Gastrocnemius medialis (tissue), 4 donors: ENCODE data around the gene MTA1. TPM values are rescaled to one million over a fixed set of nuclear protein-coding genes. Genes with fewer than 3 reads are reported as not detected.

Source experiments
- ATAC-seq, 2 donors: fragments of 150-250 bp; one replicate each; pipeline ENCODE4 v1.9.1; 2016
- DNase-seq, 2 donors: peaks; one replicate each; pipeline ENCODE4 v3.0.0-alpha.2; 2019
- H3K27ac ChIP-seq, 4 donors: fragments of 200-600 bp; sonication (generic); 1 replicate in 1 of 4; 2 replicates in 3 of 4; pipeline ENCODE4 v1.5.1; 2016 to 2018; ENCODE audit warnings: mild to moderate bottlenecking in 2 of 4, moderate library complexity in 1 of 4
- H3K27me3 ChIP-seq, 3 donors: fragments of 200-600 bp; sonication (generic) in 2 of 3; 1 replicate in 1 of 3; 2 replicates in 2 of 3; pipeline versions ENCODE4 v1.5.1 to v1.6.0; 2016 to 2019; ENCODE audit warnings: mild to moderate bottlenecking in 1 of 3, moderate library complexity in 1 of 3
- H3K36me3 ChIP-seq, 2 donors: fragments of 200-600 bp; sonication (generic) in 1 of 2; one replicate each; pipeline ENCODE4 v1.5.1; 2017 to 2018
- H3K4me1 ChIP-seq, 2 donors: fragments of 200-600 bp; sonication (generic) in 1 of 2; one replicate each; pipeline ENCODE4 v1.5.1; 2016 to 2017; ENCODE audit warnings: mild to moderate bottlenecking in 2 of 2
- H3K4me3 ChIP-seq, 4 donors: fragments of 200-600 bp; sonication (generic) in 3 of 4; 1 replicate in 1 of 4; 2 replicates in 3 of 4; pipeline ENCODE4 v1.5.1; 2016 to 2019; ENCODE audit warnings: mild to moderate bottlenecking in 2 of 4
- H3K9me3 ChIP-seq, 3 donors: fragments of 200-600 bp; sonication (generic) in 2 of 3; 1 replicate in 1 of 3; 2 replicates in 2 of 3; pipeline ENCODE4 v1.5.1; 2016 to 2019
- CTCF ChIP-seq, 5 experiments: fragments of 450-650 bp in 3 of 5; fragments of 200-600 bp in 2 of 5; sonication (generic) in 2 of 5; IDR thresholded peaks in 4 of 5; conservative IDR thresholded peaks in 1 of 5; 1 replicate in 4 of 5; 2 replicates in 1 of 5; pipeline ENCODE4 v1.5.1; 2016 to 2019; ENCODE audit warnings: antibody characterized with exemption in 5 of 5, mild to moderate bottlenecking in 3 of 5, moderate library complexity in 3 of 5
- POLR2A ChIP-seq, 2 donors: fragments of 450-650 bp; IDR thresholded peaks; one replicate each; pipeline ENCODE4 v1.6.1; 2017; ENCODE audit warnings: antibody characterized with exemption in 2 of 2, mild to moderate bottlenecking in 2 of 2, moderate library complexity in 2 of 2
- in situ Hi-C, 4 donors: fragments of 200-750 bp; cut with MboI; loops; one replicate each; pipeline versions ENCODE4 v1.15.0 to v1.8.0; 2017; ENCODE audit warnings: low sequenced_read_pairs in 4 of 4
- intact Hi-C: fragments of 100-400 bp; cut with DNase I; formaldehyde crosslinking; loops from one replicate; pipeline ENCODE4 v1.15.1; 2023; ENCODE audit warnings: low total_unique reads
- total RNA-seq, 4 donors: library from RNA; depleted of rRNA; stranded (reverse); fragments of >200 nt; gene quantifications; one replicate each; pipeline versions ENCODE4 v1.1.0 to v1.2.3, GENCODE V29; 2016

The MTA1 gene
- total RNA-seq, 4 donors from 2014 or later, result 18.2 to 30.8 (median 28.2) TPM

DNA sequence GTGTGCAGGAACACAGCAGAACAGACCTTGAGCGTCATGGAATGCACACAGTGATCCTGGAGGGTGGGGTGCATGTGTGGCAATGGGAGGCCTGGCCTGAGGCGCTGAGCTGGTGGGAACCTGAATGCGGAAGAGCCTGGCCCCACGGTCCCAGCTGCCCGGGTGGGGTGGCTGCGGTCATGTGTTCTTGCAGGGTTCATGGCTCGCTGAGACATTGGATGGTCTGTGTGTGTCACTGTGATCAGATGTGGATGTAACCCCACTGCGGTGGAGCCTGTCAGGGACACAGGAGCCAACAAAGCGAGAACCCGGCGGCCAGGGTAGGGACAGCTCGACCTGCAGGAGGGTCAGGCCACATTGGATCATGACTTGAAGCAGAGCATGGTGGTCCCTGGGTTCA lies 23.2 kb downstream of the MTA1 start:
- Histone ChIP-seq H3K9me3 (no peaks in the 10 kb centered on the region), H3K4me3 (no peak overlapping the region), H3K36me3 (no peaks in the 10 kb centered on the region), H3K4me1 (no peaks in the 10 kb centered on the region), H3K27ac (no peak overlapping the region), H3K27me3 (no peaks in the 10 kb centered on the region)
- DNase-seq (no peak), ATAC-seq (no peak)
- TF ChIP-seq CTCF (IDR thresholded peaks at IDR 0.05 in 4 of 5, conservative IDR thresholded peaks at IDR 0.05 in 1 of 5) (no peak), POLR2A (IDR thresholded peaks at IDR 0.05) (no peak)
- intact Hi-C loops, result no loop called here
- in situ Hi-C loops, result no loop called here

GRCh38 chr14:105444859-105445258 lies 25.2 kb downstream of the MTA1 start:
- H3K36me3 ChIP-seq, result peaks cover 0 to 3% of the 10 kb centered on the region in 2 donors
- in situ Hi-C loops, result no loop called here

GRCh38 chr14:105445290-105445689 lies 25.7 kb downstream of the MTA1 start:
- TF ChIP-seq CTCF (IDR thresholded peaks at IDR 0.05 in 4 of 5, conservative IDR thresholded peaks at IDR 0.05 in 1 of 5) (no peak), POLR2A (IDR thresholded peaks at IDR 0.05) (no peak)
- H3K27ac ChIP-seq, result no peak overlapping the region
- peaks cover 2 to 9% of the 10 kb centered on the region in 2 donors for H3K4me1 ChIP-seq
- in situ Hi-C loops, result no loop called here
- H3K36me3 ChIP-seq, result peaks cover 0 to 7% of the 10 kb centered on the region in 2 donors
- no peak for ATAC-seq
- H3K4me3 ChIP-seq, result no peak overlapping the region
- intact Hi-C loops, result no loop called here
- DNase-seq, result no peak
- no peaks in the 10 kb centered on the region for H3K9me3 ChIP-seq
- H3K27me3 ChIP-seq, result no peaks in the 10 kb centered on the region

More at GRCh38 chr14:105444859-105445258, 25.2 kb downstream of the MTA1 start:
- TF ChIP-seq POLR2A (IDR thresholded peaks at IDR 0.05), result no peak
- TF ChIP-seq CTCF (IDR thresholded peaks at IDR 0.05 in 4 of 5, conservative IDR thresholded peaks at IDR 0.05 in 1 of 5), result no peak
- Histone ChIP-seq H3K27ac (no peak overlapping the region), H3K27me3 (no peaks in the 10 kb centered on the region), H3K4me3 (no peak overlapping the region), H3K4me1 (peaks cover 2 to 9% of the 10 kb centered on the region in 2 donors), H3K9me3 (no peaks in the 10 kb centered on the region)
- intact Hi-C loops, result no loop called here
- no peak for DNase-seq
- no peak for ATAC-seq

GRCh38 chr14:105445901-105446845 lies 26.5 kb downstream of the MTA1 start:
- intact Hi-C loops, result no loop called here
- Histone ChIP-seq H3K9me3 (no peaks in the 10 kb centered on the region), H3K36me3 (peaks cover 0 to 8% of the 10 kb centered on the region in 2 donors), H3K27me3 (no peaks in the 10 kb centered on the region), H3K4me3 (no peak overlapping the region), H3K4me1 (peaks cover 2 to 9% of the 10 kb centered on the region in 2 donors), H3K27ac (no peak overlapping the region)
- in situ Hi-C loops, result no loop called here
- ATAC-seq (no peak), DNase-seq (no peak)
- TF ChIP-seq CTCF (IDR thresholded peaks at IDR 0.05 in 4 of 5, conservative IDR thresholded peaks at IDR 0.05 in 1 of 5), result no peak
- TF ChIP-seq POLR2A (IDR thresholded peaks at IDR 0.05), result no peak
